ENCODE measurements around the gene GABRR1.

GRCh38 chr6:89252907-89253306, 35.7 kb upstream of the GABRR1 start:
- TF ChIP-seq POLR2A (IDR thresholded peaks at IDR 0.05; ENCODE audit: low read depth, low read length) = no peak
- no peak for TF ChIP-seq POLR2AphosphoS5 (IDR thresholded peaks at IDR 0.05; ENCODE audit: low read depth, low read length)
- no peak for TF ChIP-seq PAX5 (IDR thresholded peaks at IDR 0.05; ENCODE audit: insufficient read depth, low read length, severe bottlenecking)
- TF ChIP-seq POU2F2 (IDR thresholded peaks at IDR 0.05; ENCODE audit: low read depth, low read length) = no peak
- no peak for TF ChIP-seq TAF1 (IDR thresholded peaks at IDR 0.05; ENCODE audit: low read depth, low read length)
